Left lung (tissue), 10 donors: Measurements from ENCODE around the gene TRERF1. TPM values are rescaled to one million over a fixed set of nuclear protein-coding genes. Genes with fewer than 3 reads are reported as not detected.

Experiments
- ATAC-seq: fragments of 200-7000 bp; cut with Tn5 transposase; one replicate; pipeline ENCODE4 v1.9.1; 2020; ENCODE audit warnings: moderate library complexity
- DNase-seq, 4 donors: peaks; one replicate each; pipeline ENCODE4 v3.0.0-alpha.2; 2013 to 2020
- H3K27ac ChIP-seq, 2 donors: fragments of 200-600 bp; sonication (generic) in 1 of 2; one replicate each; pipeline versions ENCODE4 v1.5.0 to v1.8.0; 2020 to 2021
- H3K27me3 ChIP-seq, 2 donors: fragments of 200-600 bp; sonication (generic) in 1 of 2; one replicate each; pipeline versions ENCODE4 v1.5.0 to v1.8.0; 2020 to 2021
- H3K36me3 ChIP-seq, 2 donors: fragments of 200-600 bp; sonication (generic) in 1 of 2; one replicate each; pipeline versions ENCODE4 v1.5.0 to v1.8.0; 2020 to 2021
- H3K4me1 ChIP-seq, 2 donors: fragments of 200-600 bp; one replicate each; pipeline ENCODE4 v1.8.0; 2021
- H3K4me3 ChIP-seq, 2 donors: fragments of 200-600 bp; sonication (generic) in 1 of 2; one replicate each; pipeline versions ENCODE4 v1.5.0 to v1.8.0; 2020 to 2021; ENCODE audit warnings: mild to moderate bottlenecking in 1 of 2
- H3K9me3 ChIP-seq, 2 donors: fragments of 200-600 bp; sonication (generic) in 1 of 2; one replicate each; pipeline versions ENCODE4 v1.5.0 to v1.8.0; 2020 to 2021
- intact Hi-C, 2 donors: fragments of 100-400 bp; cut with DNase I; formaldehyde crosslinking; loops; one replicate each; pipeline versions ENCODE4 v1.11.2 to v1.14.2; 2022
- polyA plus RNA-seq, 6 donors: library from polyadenylated mRNA; unstranded; fragments of 120-200 nt; gene quantifications; one replicate each; pipeline ENCODE4 v1.2.1, GENCODE V29; 2013; ENCODE audit not compliant: insufficient read length in 6 of 6
- total RNA-seq, 2 donors: library from RNA; stranded (reverse); fragmentation: NEBNext Ultra II Directional; extraction: Animal tissue kit (Norgen Biotek cat#: 25700); gene quantifications; one replicate each; pipeline ENCODE4 v1.2.1, GENCODE V29; 2021
- TF ChIP-seq, protein P1 (sequence below), 2 donors: fragments of 200-600 bp; sonication (generic) in 1 of 2; IDR thresholded peaks; one replicate each; pipeline versions ENCODE4 v1.5.0 to v1.8.0; 2021; ENCODE audit warnings: antibody characterized with exemption in 2 of 2
- donor health status: DM: no; HTN: yes; CAD: no.
- donor health status: DM: no; HTN: no; CAD: no.

The TRERF1 gene
- total and polyA plus RNA-seq, 8 donors = 3.7 to 24.9 (median 20.7) TPM

DNA sequence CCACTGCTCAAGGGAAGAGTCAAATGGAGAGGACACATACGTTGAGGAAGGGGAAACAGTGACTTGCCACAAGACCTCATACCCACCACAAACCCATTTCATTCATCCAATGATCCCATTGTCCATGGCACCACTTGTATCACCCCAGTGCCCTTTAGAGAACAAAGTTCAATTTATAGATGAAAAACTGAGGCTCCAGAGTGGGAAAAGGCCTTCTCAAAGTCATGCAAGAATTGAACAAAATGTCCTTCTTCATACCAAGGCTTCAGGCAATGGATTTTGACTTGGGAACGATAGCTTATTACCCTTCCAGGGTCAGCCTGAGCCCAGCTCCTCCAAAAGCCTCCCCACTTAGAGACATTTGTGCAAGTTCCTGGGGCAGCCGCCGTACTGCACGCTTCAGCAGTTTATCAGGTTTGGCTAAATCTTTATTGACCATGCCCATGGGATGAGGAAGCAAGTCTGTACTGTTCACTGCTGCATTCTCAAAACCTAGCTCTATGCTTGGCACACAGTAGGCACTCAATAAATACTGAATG is 186.8 kb downstream of the TRERF1 start:
- TF ChIP-seq, protein P1, sequence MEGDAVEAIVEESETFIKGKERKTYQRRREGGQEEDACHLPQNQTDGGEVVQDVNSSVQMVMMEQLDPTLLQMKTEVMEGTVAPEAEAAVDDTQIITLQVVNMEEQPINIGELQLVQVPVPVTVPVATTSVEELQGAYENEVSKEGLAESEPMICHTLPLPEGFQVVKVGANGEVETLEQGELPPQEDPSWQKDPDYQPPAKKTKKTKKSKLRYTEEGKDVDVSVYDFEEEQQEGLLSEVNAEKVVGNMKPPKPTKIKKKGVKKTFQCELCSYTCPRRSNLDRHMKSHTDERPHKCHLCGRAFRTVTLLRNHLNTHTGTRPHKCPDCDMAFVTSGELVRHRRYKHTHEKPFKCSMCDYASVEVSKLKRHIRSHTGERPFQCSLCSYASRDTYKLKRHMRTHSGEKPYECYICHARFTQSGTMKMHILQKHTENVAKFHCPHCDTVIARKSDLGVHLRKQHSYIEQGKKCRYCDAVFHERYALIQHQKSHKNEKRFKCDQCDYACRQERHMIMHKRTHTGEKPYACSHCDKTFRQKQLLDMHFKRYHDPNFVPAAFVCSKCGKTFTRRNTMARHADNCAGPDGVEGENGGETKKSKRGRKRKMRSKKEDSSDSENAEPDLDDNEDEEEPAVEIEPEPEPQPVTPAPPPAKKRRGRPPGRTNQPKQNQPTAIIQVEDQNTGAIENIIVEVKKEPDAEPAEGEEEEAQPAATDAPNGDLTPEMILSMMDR (IDR thresholded peaks at IDR 0.05) = no peak
- H3K27ac ChIP-seq = no peak overlapping the region
- no peaks in the 10 kb centered on the region for H3K27me3 ChIP-seq
- no peaks in the 10 kb centered on the region for H3K9me3 ChIP-seq
- H3K36me3 ChIP-seq = peaks cover 0 to 19% of the 10 kb centered on the region in 2 donors
- no peak overlapping the region for H3K4me3 ChIP-seq
- ATAC-seq (no peak), DNase-seq (no peak)
- intact Hi-C loops = no loop called here
- H3K4me1 ChIP-seq = no peaks in the 10 kb centered on the region

DNA sequence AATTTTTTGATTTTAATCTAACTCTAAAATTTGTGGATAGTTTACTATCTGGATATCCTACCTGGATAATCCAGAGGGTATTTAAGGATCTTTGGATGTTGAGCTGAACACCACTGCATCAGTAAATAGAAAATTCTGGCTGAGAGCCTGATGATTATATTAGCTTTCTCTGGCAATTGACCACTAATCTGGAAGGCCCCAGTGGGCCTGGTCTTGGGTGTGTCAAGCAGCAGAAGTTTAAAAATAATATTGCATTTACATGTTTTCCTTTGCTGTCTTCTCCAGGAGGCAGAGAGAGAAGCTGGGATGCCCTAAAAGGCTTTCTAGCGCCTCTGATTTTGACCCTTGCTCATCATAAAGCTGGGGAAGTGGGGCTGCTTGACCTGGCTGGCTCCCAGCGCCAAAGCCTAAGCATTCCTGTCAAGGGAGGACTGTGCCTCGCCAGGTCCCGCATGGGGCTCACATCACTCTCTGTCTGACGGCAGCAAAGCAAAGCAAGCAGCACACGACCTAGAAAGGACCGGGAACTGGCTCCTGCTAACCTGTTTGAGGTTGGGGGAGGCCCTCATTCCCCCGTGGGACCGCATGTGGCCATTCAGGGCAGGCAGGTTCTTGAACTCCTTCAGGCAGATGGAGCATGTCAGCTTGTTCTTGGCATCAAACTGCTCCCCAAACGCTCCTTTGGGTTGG is 187.4 kb downstream of the TRERF1 start:
- no peak overlapping the region for H3K4me3 ChIP-seq
- ATAC-seq = no peak
- peaks cover 0 to 17% of the 10 kb centered on the region in 2 donors for H3K36me3 ChIP-seq
- H3K27me3 ChIP-seq = no peaks in the 10 kb centered on the region
- no peaks in the 10 kb centered on the region for H3K9me3 ChIP-seq
- DNase-seq = no peak
- TF ChIP-seq, protein P1 (IDR thresholded peaks at IDR 0.05) = no peak
- intact Hi-C loops = no loop called here
- H3K27ac ChIP-seq = no peak overlapping the region
- H3K4me1 ChIP-seq = no peaks in the 10 kb centered on the region

DNA sequence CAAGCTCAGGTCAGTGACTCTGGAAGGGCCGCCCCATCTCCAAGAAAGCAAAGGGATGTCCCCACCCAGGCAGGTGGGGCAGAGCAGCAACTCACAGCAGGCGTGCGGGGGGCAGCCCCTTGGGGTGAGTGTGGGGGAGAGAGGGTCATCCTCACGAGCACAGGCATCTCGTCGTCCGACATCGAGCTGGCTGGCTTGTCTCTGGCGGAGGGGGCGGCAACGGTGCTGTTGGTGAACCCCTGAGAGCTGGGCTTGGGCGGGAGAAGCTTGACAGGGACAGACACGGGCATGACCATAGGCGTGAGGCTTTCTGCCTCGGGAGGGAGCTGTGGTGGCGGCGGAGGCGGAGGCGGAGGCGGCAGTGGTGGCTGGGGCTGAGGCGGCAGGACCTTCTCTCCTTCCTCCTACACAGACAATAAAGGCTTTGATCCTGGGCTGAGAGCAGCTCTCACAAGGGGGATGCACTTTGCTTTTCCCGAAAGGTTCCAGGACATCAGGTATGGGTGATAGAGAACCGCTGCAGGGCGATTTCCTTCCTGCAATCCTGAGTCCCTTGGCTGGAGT is 188.5 kb downstream of the TRERF1 start:
- H3K36me3 ChIP-seq = peaks cover 0 to 6% of the 10 kb centered on the region in 2 donors
- no peaks in the 10 kb centered on the region for H3K27me3 ChIP-seq
- TF ChIP-seq, protein P1 (IDR thresholded peaks at IDR 0.05) = no peak
- intact Hi-C loops = no loop called here
- ATAC-seq (no peak), DNase-seq (no peak)
- no peak overlapping the region for H3K27ac ChIP-seq
- H3K9me3 ChIP-seq = no peaks in the 10 kb centered on the region
- H3K4me1 ChIP-seq = no peaks in the 10 kb centered on the region
- H3K4me3 ChIP-seq = no peak overlapping the region

DNA sequence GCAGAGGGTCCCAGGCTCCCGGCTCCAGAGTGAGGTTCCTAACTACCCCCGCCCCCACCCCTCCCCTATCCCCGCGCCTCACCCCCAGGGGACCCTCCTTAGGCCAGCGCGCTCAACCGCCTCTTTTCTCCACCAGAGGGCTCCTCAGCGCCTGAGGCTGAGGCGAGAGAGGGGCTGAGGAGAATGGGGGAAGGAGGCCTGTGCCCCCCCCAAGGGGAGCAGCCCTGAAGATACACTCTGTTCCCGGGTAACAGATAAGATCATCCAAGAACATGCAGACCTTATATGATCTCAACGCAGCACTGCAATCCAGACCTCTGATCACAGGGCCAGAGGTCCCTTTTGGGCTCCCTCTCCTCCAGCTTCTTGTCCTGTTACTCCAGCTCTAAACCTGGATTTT is 190.8 kb downstream of the TRERF1 start:
- Histone ChIP-seq H3K27me3 (no peaks in the 10 kb centered on the region), H3K36me3 (peaks cover 0 to 17% of the 10 kb centered on the region in 2 donors), H3K4me3 (no peak overlapping the region), H3K9me3 (no peaks in the 10 kb centered on the region), H3K4me1 (no peaks in the 10 kb centered on the region), H3K27ac (no peak overlapping the region)
- ATAC-seq (peak; percentile 66), DNase-seq (peak in 1 of 4 donors; percentile 46)
- TF ChIP-seq, protein P1 (IDR thresholded peaks at IDR 0.05) = peak; percentile 35 to 48
- intact Hi-C loops = no loop called here

DNA sequence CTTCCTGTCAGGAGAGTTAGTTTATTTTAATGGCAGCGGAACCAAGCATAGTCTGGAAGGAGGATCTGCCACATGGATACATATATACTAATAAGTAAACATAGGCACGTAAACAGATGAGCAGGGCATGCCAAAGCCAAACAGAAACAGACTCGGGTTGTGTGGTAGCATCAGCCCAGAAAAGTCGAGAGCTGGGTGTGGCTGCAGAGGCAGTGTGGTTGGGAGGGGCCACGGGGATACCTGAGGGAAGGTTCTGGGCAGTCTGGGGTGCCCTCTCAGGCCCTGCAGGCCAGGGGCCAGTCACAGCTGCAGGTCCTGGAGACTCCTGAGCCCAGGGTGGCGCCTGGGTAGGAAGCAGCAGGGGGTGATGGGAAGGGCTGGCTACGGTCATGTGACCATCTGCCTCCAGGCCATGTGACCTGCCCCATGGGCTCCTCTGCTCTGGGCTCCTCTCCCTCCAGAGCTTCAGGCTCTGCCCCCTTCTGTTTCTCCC is 191.3 kb downstream of the TRERF1 start:
- H3K4me3 ChIP-seq = no peak overlapping the region
- H3K9me3 ChIP-seq = no peaks in the 10 kb centered on the region
- peak; percentile 16 for ATAC-seq
- no peak overlapping the region for H3K27ac ChIP-seq
- peaks cover 0 to 20% of the 10 kb centered on the region in 2 donors for H3K36me3 ChIP-seq
- H3K27me3 ChIP-seq = no peaks in the 10 kb centered on the region
- intact Hi-C loops = no loop called here
- DNase-seq = no peak
- TF ChIP-seq, protein P1 (IDR thresholded peaks at IDR 0.05) = no peak
- no peaks in the 10 kb centered on the region for H3K4me1 ChIP-seq
